Hair follicle dermal papilla cell (primary cell): ENCODE measurements around the gene FAM124A. TPM values are rescaled to one million over a fixed set of nuclear protein-coding genes. Genes with fewer than 3 reads are reported as not detected.

Source experiments
- small RNA-seq: library from RNA; depleted of rRNA; stranded (forward); fragments of <200 nt; gene quantifications from one replicate; pipeline ENCODE3, GENCODE V24; 2012
- total RNA-seq: library from RNA; depleted of rRNA; stranded (reverse); fragments of >200 nt; gene quantifications from 2 replicates; pipeline ENCODE4 v1.2.3, GENCODE V29; 2012

The FAM124A gene
- 0.97 and 1.2 TPM in 2 replicates for total RNA-seq

GRCh38 chr13:51222037-51222685, at the start of gene FAM124A:
FAM124A (plus strand) TSS chr13:51222398; CDS start chr13:51222502, 104 bp downstream.

Small RNAs within 50 kb of the gene (small RNA-seq; reads per million reads assigned to genes)
- gene PRELID3BP2 = not detected

Other genes with a start within 250 kb of the FAM124A start
- gene C13orf42, start 111.1 kb upstream of the FAM124A start, total RNA-seq = not detected in 2 replicates
- not detected in 2 replicates for gene SERPINE3, start 117.3 kb downstream of the FAM124A start, total RNA-seq
- gene INTS6, start 230.6 kb downstream of the FAM124A start, total RNA-seq = 50.8 and 57.8 TPM in 2 replicates